Frontal cortex (tissue), 4 donors: ENCODE results near the gene SMAD6. TPM values are rescaled to one million over a fixed set of nuclear protein-coding genes. Genes with fewer than 3 reads are reported as not detected.
A peak's percentile ranks its signal among the peaks of the same experiment; 100 is the strongest.

Experiments used
- DNase-seq, 2 donors: peaks; one replicate each; pipeline ENCODE4 v3.0.0; 2012; ENCODE audit warnings: low spot score in 2 of 2
- FAIRE-seq: peaks from 2 replicates; lab custom pipeline; 2012; peaks lifted over from hg19 to GRCh38; lab: Jason Lieb, UNC
- total RNA-seq: library from RNA; depleted of rRNA; stranded (reverse); fragments of >200 nt; gene quantifications from one replicate; pipeline ENCODE4 v1.2.3, GENCODE V29; 2014
- donor health status: control.
- donor health status: control.
- donor health status: control.

Gene SMAD6
- total RNA-seq, 1 donor from 2014 or later = 2.4 TPM

- no peak for DNase-seq
- FAIRE-seq = no peak
These were observed 1.6 kb upstream of the SMAD6 start for GRCh38 chr15:66700412-66700801.

GRCh38 chr15:66700802-66701421, 1.1 kb upstream of the SMAD6 start:
- DNase-seq (peak; percentile 91 to 92), FAIRE-seq (no peak)

- FAIRE-seq (no peak), DNase-seq (no peak)
These were observed 508 bp upstream of the SMAD6 start for GRCh38 chr15:66701422-66702034.

GRCh38 chr15:66702787-66703539, 927 bp downstream of the SMAD6 start:
- no peak for FAIRE-seq
- DNase-seq = peak in 1 of 2 donors; percentile 43

- FAIRE-seq (no peak), DNase-seq (peak; percentile 64 to 68)
These were observed 1.5 kb downstream of the SMAD6 start for GRCh38 chr15:66703540-66703941.

GRCh38 chr15:66704019-66704802, 2.2 kb downstream of the SMAD6 start:
- no peak for FAIRE-seq
- peak in 1 of 2 donors; percentile 35 for DNase-seq

GRCh38 chr15:66704803-66705153, 2.7 kb downstream of the SMAD6 start:
- DNase-seq = peak in 1 of 2 donors; percentile 28
- FAIRE-seq = no peak

DNA sequence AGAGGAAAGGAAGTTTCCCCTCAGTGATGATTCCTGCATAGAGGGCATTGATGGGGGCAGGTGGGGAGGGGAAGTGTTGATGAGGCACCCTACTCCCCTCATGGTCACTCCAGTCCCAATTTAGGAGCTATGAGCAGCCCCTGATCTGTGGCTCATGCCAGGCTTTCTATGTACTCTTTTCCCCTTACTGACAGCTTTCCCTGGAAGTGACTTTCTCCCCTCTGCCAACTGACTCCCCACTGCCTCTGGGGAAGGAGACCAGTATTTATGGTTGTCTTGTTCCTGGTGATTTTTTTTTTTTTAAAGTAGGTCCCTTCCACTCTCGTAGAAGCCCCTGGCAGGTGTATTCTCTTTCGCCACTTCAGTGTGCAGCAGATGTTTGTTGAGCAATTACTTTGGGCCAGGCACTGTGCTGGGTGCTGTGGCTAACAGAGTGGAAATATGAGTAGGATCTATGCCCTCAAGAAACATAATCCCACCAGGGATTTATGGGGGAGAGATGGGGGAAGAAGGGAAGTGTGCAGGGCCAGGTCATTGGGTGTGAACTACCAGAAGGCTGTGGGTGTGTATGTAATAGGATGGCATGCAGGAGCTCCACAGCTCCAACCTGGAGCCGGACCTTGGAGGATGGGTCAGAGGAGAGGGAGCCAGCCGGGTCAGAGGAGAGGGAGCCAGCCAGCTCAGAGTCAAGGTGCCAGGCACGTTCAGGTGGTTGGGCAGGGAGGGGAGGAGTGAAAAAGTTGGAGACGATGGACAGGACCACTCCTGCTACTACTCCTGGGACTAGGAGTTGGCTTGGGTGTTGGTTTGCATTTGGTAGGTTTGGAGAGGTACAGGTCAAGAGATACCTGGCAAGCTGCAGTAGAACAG, 3.5 kb downstream of the SMAD6 start:
- DNase-seq (peak in 1 of 2 donors; percentile 20), FAIRE-seq (no peak)

DNA sequence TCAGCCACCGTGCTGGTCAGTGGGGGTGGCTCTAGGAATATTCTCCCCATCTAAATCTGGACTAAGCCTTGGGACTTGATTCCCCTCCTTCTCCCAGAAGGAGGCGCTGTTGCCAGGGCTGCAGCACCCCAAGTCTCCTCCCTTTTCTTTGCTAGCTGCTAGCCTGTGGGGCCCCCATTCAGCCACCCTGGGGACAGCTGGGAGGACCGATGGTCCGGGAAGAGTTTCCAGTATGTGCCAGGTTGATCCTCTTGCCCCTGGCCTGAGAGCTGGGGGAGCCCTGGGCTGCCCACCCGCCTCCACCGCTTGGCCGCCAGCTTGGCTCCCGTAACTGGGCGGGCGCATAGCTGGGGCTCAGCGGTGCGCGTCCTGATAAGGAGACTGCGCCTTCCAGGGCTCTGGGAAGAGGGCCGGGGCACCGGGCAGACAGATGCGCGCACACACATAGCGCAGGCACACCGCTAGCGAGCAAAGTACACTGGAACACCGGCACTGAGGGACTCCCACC, 4.2 kb downstream of the SMAD6 start:
- FAIRE-seq (no peak), DNase-seq (no peak)

DNA sequence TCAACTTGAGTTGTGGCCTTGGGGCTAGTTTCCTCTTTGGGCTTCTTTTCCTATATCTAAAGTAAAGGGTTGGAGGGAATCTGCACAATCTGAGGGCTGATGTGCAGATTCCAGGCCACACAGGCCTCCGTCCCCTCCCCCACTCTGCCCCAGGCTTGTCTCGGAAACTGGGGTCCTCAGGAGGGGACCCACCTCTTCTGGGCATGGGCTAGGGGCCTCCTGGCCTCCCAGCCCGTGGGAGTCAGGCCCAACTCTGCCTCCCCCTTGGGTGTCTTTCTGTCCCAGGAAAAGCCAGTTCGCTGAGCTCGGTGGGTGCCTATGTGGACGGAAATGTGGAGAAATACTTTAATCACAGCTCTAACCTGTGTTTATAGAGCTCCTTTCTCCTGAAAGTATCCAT, 4.8 kb downstream of the SMAD6 start:
- no peak for FAIRE-seq
- no peak for DNase-seq

DNA sequence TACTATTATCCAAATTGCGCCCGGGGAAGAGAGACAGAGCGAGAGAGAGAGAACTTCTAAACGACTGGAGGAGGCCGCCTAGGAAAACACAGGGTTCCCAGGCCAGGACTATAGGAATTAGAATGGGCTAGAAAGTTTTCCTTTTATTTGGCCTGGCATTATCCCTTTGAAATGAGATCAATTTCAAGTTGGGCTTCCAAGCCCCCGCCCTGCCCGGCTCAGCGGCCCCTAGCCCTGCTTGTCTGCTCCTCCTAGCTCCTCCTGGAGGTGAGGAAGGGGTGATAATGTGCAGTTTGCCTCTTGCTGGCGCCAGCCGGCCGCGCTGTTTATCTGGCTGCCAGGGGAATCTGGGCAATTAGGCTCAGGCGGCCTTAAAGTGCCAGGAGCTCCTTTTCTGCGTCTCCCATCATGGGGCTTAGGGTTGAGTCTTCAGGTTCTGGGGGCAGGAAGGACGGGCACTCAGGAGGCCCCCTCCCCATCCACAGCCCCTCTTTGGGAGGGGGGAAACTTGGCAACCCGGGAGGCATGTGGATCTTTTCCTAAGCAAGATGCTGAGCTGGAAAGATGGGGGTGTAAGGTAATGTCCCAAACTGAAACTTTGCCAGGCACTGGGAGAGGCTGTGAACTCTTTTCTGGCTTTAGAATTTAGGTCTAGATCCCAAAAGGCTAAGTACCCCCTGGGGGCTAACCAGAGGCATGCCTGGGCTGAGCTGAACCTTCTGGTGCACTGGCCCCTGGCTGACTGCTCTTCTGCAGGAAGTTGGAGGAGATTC, 5.5 kb downstream of the SMAD6 start:
- no peak for FAIRE-seq
- peak in 1 of 2 donors; percentile 45 for DNase-seq

DNA sequence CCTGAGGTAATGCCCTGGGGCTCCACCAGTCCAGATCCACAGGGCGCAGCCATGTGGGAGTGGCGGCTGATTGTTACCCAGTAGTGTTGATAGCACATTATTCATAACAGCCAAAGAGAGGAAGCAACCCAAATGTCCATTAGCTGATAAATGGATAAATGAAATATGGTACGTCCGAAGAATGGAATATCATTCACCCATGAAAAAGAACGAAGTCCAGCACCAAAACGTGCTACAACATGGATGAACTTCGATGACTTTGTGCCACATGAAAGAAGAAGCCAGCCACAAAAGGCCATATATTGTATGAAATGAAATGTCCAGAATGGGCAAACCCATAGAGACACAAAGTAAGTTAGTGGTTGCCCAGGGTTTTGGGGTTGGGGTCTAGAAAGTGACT, 6.4 kb downstream of the SMAD6 start:
- DNase-seq = no peak
- no peak for FAIRE-seq

- DNase-seq (no peak), FAIRE-seq (no peak)
These were observed 7.8 kb downstream of the SMAD6 start for GRCh38 chr15:66709884-66710283.

- FAIRE-seq (no peak), DNase-seq (no peak)
These were observed 9.2 kb downstream of the SMAD6 start for GRCh38 chr15:66711260-66711659.

DNA sequence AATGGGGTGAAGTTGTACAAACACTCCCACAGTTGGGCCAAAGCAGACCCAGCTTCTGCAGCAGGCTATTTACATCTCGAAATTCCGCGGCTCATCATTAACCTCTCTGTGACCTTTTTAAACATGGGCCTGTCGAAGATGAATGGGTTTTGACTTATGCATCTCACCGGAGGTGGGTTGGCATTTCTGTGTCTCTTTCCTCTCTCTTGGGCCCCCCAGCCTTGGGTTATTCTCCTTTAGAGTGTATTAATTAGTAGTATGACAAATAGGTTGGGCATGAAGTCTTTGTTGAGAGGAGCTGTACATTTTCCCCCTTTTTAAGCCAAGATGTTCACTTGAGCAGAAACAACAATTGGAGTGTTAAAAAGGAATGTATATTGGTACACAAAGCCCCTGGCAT, 9.8 kb downstream of the SMAD6 start:
- no peak for DNase-seq
- no peak for FAIRE-seq

DNA sequence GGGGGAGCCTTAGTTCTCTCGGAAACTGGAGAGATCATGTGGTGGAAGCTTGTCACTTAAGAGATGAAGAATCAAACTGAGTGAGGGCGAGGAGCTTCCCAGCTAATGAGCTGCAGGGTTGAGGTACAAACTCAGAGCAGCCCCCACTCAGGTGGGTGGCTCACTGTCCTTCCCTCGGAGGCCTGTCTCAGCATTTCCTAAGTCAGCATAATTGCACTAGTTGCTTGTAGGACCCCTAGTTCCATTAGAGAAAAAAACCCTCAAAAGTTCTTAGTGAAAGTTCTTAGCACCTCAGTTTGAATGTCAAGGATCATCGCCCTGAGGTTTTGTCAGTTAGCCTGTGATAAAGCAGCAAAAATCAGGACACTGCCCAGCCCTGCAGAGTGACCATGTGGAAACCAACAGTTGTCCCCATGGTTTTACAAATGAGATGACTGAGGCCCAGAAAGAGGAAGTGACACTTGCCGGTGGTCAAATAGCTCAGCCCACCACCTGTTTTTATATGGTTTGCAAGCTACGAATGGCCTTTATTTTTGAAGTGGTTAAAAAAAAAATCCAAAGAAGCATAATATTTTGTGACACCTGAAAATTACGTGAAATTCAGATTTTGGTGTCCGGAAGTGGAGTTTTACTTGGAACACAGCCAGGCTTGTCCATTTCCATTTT, 11.9 kb downstream of the SMAD6 start:
- DNase-seq = no peak
- FAIRE-seq = no peak

- FAIRE-seq (no peak), DNase-seq (no peak)
These were observed 12.5 kb downstream of the SMAD6 start for GRCh38 chr15:66714543-66714981.

GRCh38 chr15:66715181-66715624, 13.2 kb downstream of the SMAD6 start:
- FAIRE-seq (no peak), DNase-seq (no peak)
